HepG2 (cell line): Measurements from ENCODE around the gene C1QTNF5. TPM values are rescaled to one million over a fixed set of nuclear protein-coding genes. Genes with fewer than 3 reads are reported as not detected.

ENCODE experiments used
- ATAC-seq: fragments of 200-7000 bp; cut with Tn5 transposase; 3 replicates; pipeline ENCODE4 v1.9.1; 2020; ENCODE audit warnings: mild to moderate bottlenecking, moderate library complexity
- BruUV-seq: library from RNA; stranded (reverse); fragments of 400-500 nt; replicated peaks from 2 replicates; lab custom pipeline; 2021; lab: Mats Ljungman, UMichigan
- CTCF ChIA-PET: fragments of 300-600 bp; formaldehyde crosslinking; extraction: SDS; loops from one replicate; lab custom pipeline; 2021; ENCODE audit warnings: low total read pairs, inconsistent platforms, low intra/inter-chr PET ratio; lab: Yijun Ruan, JAX
- POLR2A ChIA-PET: fragments of 350-600 bp; sonication (Branson Sonifier 250); formaldehyde crosslinking; loops from one replicate; lab custom pipeline; 2020; ENCODE audit warnings: antibody characterized with exemption, inconsistent platforms; lab: Yijun Ruan, JAX
- DNase-seq: peaks from one replicate; pipeline ENCODE4 v3.0.0-alpha.2; 2015; ENCODE audit warnings: low spot score
- FAIRE-seq: peaks from 3 replicates; lab custom pipeline; 2011; peaks lifted over from hg19 to GRCh38; lab: Jason Lieb, UNC
- H2AFZ ChIP-seq: one replicate; pipeline ENCODE4 v1.6.1; 2011; ENCODE audit warnings: low read length, inconsistent platforms
- H3K27ac ChIP-seq: fragments of 300-600 bp; 3 replicates; pipeline ENCODE4 v1.8.0; 2011; ENCODE audit warnings: mixed run types, mild to moderate bottlenecking, mixed read lengths, low read length, inconsistent platforms; ENCODE audit not compliant: insufficient read depth; ENCODE audit errors: extremely low read length
- H3K27me3 ChIP-seq, 2 experiments: fragments of 200-600 bp in 1 of 2; 2 replicates in 1 of 2; 3 replicates in 1 of 2; pipeline versions ENCODE4 v1.6.0 to v1.8.0; 2011; ENCODE audit warnings: low read length in 2 of 2, mild to moderate bottlenecking in 2 of 2, moderate library complexity in 2 of 2, inconsistent platforms in 1 of 2; ENCODE audit not compliant: insufficient read depth in 2 of 2, control insufficient read depth in 1 of 2
- H3K36me3 ChIP-seq, 2 experiments: fragments of 200-600 bp in 1 of 2; replicated peaks in 1 of 2; 2 replicates in 1 of 2; 3 replicates in 1 of 2; pipeline versions ENCODE4 v1.5.1 to v1.8.0; 2011; ENCODE audit warnings: low read length in 2 of 2, inconsistent platforms in 1 of 2; ENCODE audit not compliant: insufficient read depth in 2 of 2, control insufficient read depth in 1 of 2
- H3K4me1 ChIP-seq: 2 replicates; pipeline ENCODE4 v1.5.1; 2012; ENCODE audit warnings: low read length, inconsistent platforms; ENCODE audit not compliant: insufficient read depth
- H3K4me2 ChIP-seq: 2 replicates; pipeline ENCODE4 v1.6.0; 2011; ENCODE audit warnings: low read depth, low read length, inconsistent platforms
- H3K4me3 ChIP-seq, 3 experiments: fragments of 200-600 bp in 1 of 3; sonication (generic), shearing (Covaris generic) in 1 of 3; replicated peaks in 1 of 3; 2 replicates each; pipeline ENCODE4 v1.5.1; 2011 to 2016; ENCODE audit warnings: low read length in 3 of 3, inconsistent platforms in 2 of 3, low read depth in 2 of 3, mild to moderate bottlenecking in 2 of 3, control low read depth in 1 of 3, mixed read lengths in 1 of 3; ENCODE audit not compliant: insufficient read depth in 1 of 3
- H3K79me2 ChIP-seq: one replicate; pipeline ENCODE4 v1.6.1; 2011; ENCODE audit warnings: low read length, inconsistent platforms; ENCODE audit not compliant: insufficient read depth
- H3K9ac ChIP-seq: 2 replicates; pipeline ENCODE4 v1.6.0; 2011; ENCODE audit warnings: mild to moderate bottlenecking, low read depth, low read length, inconsistent platforms; ENCODE audit not compliant: insufficient read depth
- H3K9me3 ChIP-seq: 2 replicates; pipeline ENCODE4 v1.5.1; 2012; ENCODE audit warnings: mild to moderate bottlenecking, low read length
- H4K20me1 ChIP-seq: 2 replicates; pipeline ENCODE4 v1.6.0; 2011; ENCODE audit warnings: inconsistent platforms, mild to moderate bottlenecking, low read length, moderate library complexity; ENCODE audit not compliant: insufficient read depth
- AGO2 ChIP-seq: fragments of 200-400 bp; formaldehyde crosslinking; optimal IDR thresholded peaks from 2 replicates; pipeline ENCODE3; 2017; ENCODE audit warnings: mild to moderate bottlenecking, low read depth, low read length, moderate library complexity
- CEBPG ChIP-seq: IDR thresholded peaks from 2 replicates; pipeline ENCODE4 v1.6.1; 2016
- DR1 ChIP-seq: sonication (generic); formaldehyde crosslinking; IDR thresholded peaks from 2 replicates; pipeline ENCODE4 v1.8.0; 2021; ENCODE audit warnings: mild to moderate bottlenecking, missing genetic modification reagents, inconsistent platforms
- HNF1A ChIP-seq, 2 experiments: sonication (generic) in 1 of 2; formaldehyde crosslinking in 1 of 2; IDR thresholded peaks; 2 replicates each; pipeline versions ENCODE4 v1.4.0 to v1.6.1; 2016 to 2020; ENCODE audit warnings: borderline replicate concordance in 1 of 2, low read depth in 1 of 2, mild to moderate bottlenecking in 1 of 2, missing genetic modification reagents in 1 of 2
- HOXA3 ChIP-seq: sonication (generic); formaldehyde crosslinking; IDR thresholded peaks from 2 replicates; pipeline ENCODE4 v1.5.0; 2020; ENCODE audit warnings: missing genetic modification reagents
- REXO4 ChIP-seq: sonication (generic); formaldehyde crosslinking; IDR thresholded peaks from 2 replicates; pipeline ENCODE4 v1.8.0; 2022; ENCODE audit warnings: missing genetic modification reagents, mild to moderate bottlenecking, borderline replicate concordance
- XBP1 ChIP-seq: sonication (generic); formaldehyde crosslinking; IDR thresholded peaks from 2 replicates; pipeline ENCODE4 v1.5.0; 2020; ENCODE audit warnings: missing genetic modification reagents
- ZBTB38 ChIP-seq: sonication (generic); formaldehyde crosslinking; IDR thresholded peaks from 2 replicates; pipeline ENCODE4 v1.5.1; 2020; ENCODE audit warnings: mild to moderate bottlenecking, missing genetic modification reagents
- WGBS: methylation state at CpG from one replicate; pipeline ENCODE4 v1.1.6; 2017; ENCODE audit warnings: low lambda C conversion rate; 5-methylcytosine and 5-hydroxymethylcytosine counted together
- in situ Hi-C: cut with HindIII; loops from 2 replicates; pipeline ENCODE4 v1.10.0; 2017; ENCODE audit warnings: low pct_unique_long_range_greater_than_20kb; ENCODE audit not compliant: extremely low pct_ligation_motif_present
- intact Hi-C: fragments of 100-400 bp; cut with micrococcal nuclease; formaldehyde crosslinking; loops from one replicate; pipeline ENCODE4 v1.10.0; 2022; ENCODE audit not compliant: unreplicated experiment
- polyA plus RNA-seq, 8 experiments: library from polyadenylated mRNA; depleted of rRNA in 3 of 8; stranded (reverse) in 7 of 8; unstranded in 1 of 8; fragments of >200 nt; fragmentation: Illumina TruSeq in 4 of 8; extraction: Trizol in 4 of 8; gene quantifications; 2 replicates each; pipeline versions ENCODE4 v1.2.1 to v1.2.3, GENCODE V29; 2011 to 2016; ENCODE audit warnings: low read depth in 4 of 8, missing spikeins in 1 of 8, mixed read lengths in 1 of 8; ENCODE audit not compliant: insufficient read depth in 1 of 8
- total RNA-seq, 5 experiments: library from RNA; depleted of rRNA; stranded (reverse); fragments of >200 nt; fragmentation: Illumina TruSeq; extraction: Trizol; gene quantifications; 2 replicates each; pipeline ENCODE4 v1.2.3, GENCODE V29; 2016; ENCODE audit warnings: low read depth in 1 of 5
- TF ChIP-seq, protein P1 (sequence below): sonication (generic); formaldehyde crosslinking; IDR thresholded peaks from 2 replicates; pipeline ENCODE4 v1.4.0; 2020; ENCODE audit warnings: missing genetic modification reagents
- TF ChIP-seq, protein P2 (sequence below): sonication (generic); formaldehyde crosslinking; IDR thresholded peaks from 2 replicates; pipeline ENCODE4 v1.5.0; 2020; ENCODE audit warnings: mild to moderate bottlenecking, missing genetic modification reagents, moderate library complexity
- TF ChIP-seq, protein P3 (sequence below): sonication (generic); formaldehyde crosslinking; conservative IDR thresholded peaks from 2 replicates; pipeline ENCODE4 v1.4.0; 2020; ENCODE audit warnings: missing genetic modification reagents

The C1QTNF5 gene
- total and polyA plus RNA-seq, 2 of the 13 experiments (the other 11 are each of a cell fraction or from before 2014, with no cell fraction given), result 0.86 to 1.2 TPM

- FAIRE-seq, result no peak
- POLR2A ChIA-PET, result interaction anchor here (4.2 kb wide), 1 partner anchor 12 kb away, joined by 16 read pairs; no protein-coding TSS in a partner anchor
- 96% methylated on average over 45 of the region's 54 CpGs for WGBS
- Histone ChIP-seq H3K9me3 (no peaks in the 10 kb centered on the region), H2AFZ (no peak overlapping the region), H3K9ac (no peak overlapping the region), H3K36me3 (peaks cover 7 to 31% of the 10 kb centered on the region in 2 experiments; a peak in 4 of 5 replicates), H3K27ac (no peak overlapping the region), H3K4me3 (no peak overlapping the region), H3K4me2 (no peak overlapping the region), H3K79me2 (no peaks in the 10 kb centered on the region), H3K4me1 (peaks cover 67% of the 10 kb centered on the region), H4K20me1 (no peaks in the 10 kb centered on the region), H3K27me3 (no peaks in the 10 kb centered on the region)
- no peak for DNase-seq
- CTCF ChIA-PET, result interaction anchor here (1.0 kb wide), 1 partner anchor 17 kb away, joined by 3 read pairs; no protein-coding TSS in a partner anchor
- intact Hi-C loops (no loop called here), in situ Hi-C loops (no loop called here)
- BruUV-seq, result TSS peak; percentile 66
- ATAC-seq, result no peak
- TF ChIP-seq, protein P1, sequence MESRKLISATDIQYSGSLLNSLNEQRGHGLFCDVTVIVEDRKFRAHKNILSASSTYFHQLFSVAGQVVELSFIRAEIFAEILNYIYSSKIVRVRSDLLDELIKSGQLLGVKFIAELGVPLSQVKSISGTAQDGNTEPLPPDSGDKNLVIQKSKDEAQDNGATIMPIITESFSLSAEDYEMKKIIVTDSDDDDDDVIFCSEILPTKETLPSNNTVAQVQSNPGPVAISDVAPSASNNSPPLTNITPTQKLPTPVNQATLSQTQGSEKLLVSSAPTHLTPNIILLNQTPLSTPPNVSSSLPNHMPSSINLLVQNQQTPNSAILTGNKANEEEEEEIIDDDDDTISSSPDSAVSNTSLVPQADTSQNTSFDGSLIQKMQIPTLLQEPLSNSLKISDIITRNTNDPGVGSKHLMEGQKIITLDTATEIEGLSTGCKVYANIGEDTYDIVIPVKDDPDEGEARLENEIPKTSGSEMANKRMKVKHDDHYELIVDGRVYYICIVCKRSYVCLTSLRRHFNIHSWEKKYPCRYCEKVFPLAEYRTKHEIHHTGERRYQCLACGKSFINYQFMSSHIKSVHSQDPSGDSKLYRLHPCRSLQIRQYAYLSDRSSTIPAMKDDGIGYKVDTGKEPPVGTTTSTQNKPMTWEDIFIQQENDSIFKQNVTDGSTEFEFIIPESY (CRISPR knock-in tag), result peak; percentile 99
- no peak for TF ChIP-seq DR1 (CRISPR knock-in tag)
- peak; percentile 83 for TF ChIP-seq HOXA3 (CRISPR knock-in tag)
- TF ChIP-seq XBP1, result no peak
- TF ChIP-seq HNF1A (IDR thresholded peaks at IDR 0.05; ENCODE audit: low read depth), result no peak
- TF ChIP-seq HNF1A (CRISPR knock-in tag; IDR thresholded peaks at IDR 0.05; ENCODE audit: borderline replicate concordance), result no peak
- TF ChIP-seq, protein P2, sequence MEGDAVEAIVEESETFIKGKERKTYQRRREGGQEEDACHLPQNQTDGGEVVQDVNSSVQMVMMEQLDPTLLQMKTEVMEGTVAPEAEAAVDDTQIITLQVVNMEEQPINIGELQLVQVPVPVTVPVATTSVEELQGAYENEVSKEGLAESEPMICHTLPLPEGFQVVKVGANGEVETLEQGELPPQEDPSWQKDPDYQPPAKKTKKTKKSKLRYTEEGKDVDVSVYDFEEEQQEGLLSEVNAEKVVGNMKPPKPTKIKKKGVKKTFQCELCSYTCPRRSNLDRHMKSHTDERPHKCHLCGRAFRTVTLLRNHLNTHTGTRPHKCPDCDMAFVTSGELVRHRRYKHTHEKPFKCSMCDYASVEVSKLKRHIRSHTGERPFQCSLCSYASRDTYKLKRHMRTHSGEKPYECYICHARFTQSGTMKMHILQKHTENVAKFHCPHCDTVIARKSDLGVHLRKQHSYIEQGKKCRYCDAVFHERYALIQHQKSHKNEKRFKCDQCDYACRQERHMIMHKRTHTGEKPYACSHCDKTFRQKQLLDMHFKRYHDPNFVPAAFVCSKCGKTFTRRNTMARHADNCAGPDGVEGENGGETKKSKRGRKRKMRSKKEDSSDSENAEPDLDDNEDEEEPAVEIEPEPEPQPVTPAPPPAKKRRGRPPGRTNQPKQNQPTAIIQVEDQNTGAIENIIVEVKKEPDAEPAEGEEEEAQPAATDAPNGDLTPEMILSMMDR (CRISPR knock-in tag), result peak; percentile 42; the same call in 1 of the 2 replicates
- no peak for TF ChIP-seq REXO4 (CRISPR knock-in tag)
- TF ChIP-seq AGO2, result peak; percentile 26
- TF ChIP-seq CEBPG (CRISPR knock-in tag), result no peak
- 0 out of 2 replicates have a peak, but pooled peaks have one; percentile 27 for TF ChIP-seq ZBTB38
- TF ChIP-seq, protein P3, sequence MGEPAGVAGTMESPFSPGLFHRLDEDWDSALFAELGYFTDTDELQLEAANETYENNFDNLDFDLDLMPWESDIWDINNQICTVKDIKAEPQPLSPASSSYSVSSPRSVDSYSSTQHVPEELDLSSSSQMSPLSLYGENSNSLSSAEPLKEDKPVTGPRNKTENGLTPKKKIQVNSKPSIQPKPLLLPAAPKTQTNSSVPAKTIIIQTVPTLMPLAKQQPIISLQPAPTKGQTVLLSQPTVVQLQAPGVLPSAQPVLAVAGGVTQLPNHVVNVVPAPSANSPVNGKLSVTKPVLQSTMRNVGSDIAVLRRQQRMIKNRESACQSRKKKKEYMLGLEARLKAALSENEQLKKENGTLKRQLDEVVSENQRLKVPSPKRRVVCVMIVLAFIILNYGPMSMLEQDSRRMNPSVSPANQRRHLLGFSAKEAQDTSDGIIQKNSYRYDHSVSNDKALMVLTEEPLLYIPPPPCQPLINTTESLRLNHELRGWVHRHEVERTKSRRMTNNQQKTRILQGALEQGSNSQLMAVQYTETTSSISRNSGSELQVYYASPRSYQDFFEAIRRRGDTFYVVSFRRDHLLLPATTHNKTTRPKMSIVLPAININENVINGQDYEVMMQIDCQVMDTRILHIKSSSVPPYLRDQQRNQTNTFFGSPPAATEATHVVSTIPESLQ (CRISPR knock-in tag), result no peak
Observed at GRCh38 chr11:119356349-119357031, 15.8 kb upstream of the C1QTNF5 start.
